HG03469 (cell line): Measurements from ENCODE around the gene PNLIPRP2.

Experiments used
- ATAC-seq: cut with Tn5 transposase; IDR thresholded peaks from one replicate; pipeline ENCODE4 v1.9.1; 2021; ENCODE audit warnings: mild to moderate bottlenecking, moderate library complexity, moderate number of reproducible peaks; ENCODE audit not compliant: unreplicated experiment

Gene PNLIPRP2

GRCh38 chr10:116620423-116621400 is at the start of gene PNLIPRP2:
Gene PNLIPRP2 (plus strand): TSS chr10:116620953.
- no peak for ATAC-seq

DNA sequence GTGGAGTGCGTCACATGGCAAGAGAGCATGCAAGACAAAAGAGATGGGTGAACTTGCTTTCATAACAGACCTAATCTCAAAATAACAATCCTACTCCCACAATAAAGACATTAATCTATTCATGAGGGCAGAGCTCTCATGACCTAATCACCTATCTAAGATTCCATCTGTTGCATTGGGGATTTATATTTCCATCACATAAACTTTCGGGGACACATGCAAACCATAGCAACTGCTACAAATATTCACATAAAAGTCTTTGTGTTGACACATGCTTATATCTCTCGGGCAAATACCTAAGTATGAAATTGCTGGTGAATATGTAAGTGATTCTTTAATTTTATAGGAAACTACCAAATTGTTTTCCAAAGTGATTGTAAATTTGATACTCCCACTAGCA is 46.0 kb upstream of the PNLIPRP2 start:
- ATAC-seq, result no peak

- no peak for ATAC-seq
These were observed 32.7 kb upstream of the PNLIPRP2 start for GRCh38 chr10:116587878-116588591.

- no peak for ATAC-seq
These were observed 31.8 kb upstream of the PNLIPRP2 start for GRCh38 chr10:116588995-116589394.

- ATAC-seq, result no peak
These were observed 30.8 kb upstream of the PNLIPRP2 start for GRCh38 chr10:116589926-116590325.

DNA sequence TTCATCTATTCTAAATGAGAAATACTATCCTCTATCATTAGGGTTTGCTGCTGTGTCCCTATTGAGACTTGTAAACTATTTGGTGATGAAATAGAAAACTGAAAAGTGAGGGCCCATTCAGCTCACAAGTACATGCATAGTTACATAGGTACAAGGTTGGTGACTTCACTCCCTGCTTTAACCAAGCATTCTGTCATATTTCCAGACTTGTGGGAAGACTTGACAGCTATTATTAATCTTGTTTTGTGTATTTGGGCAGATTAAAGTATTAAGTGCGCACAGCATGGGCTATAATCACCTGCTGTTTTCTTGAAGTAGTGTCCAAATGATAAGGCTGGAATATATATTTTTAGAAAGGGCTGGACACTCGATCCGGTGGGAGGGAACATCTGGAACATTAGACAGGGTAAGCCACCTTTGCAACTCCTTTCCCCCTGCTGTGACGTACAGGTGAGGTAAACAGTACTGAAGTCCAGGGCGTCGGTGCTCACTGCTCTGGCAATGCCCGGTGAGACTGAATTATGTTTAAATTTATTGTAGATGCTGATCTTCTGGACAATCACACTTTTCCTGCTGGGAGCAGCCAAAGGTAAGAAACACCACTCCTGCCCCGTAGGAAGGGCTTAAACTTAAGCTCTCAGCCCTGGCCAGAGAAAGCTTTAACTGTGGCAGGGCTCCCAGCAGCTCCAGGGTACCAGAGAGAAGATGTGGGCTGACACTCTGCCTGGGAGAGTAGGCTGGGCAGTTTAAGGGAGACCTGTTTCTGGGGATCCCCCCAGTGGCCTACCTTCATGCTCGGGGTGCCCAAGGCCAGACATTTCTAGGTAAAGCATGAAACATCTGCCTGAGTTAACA is 29.9 kb upstream of the PNLIPRP2 start, which contains the start of gene PNLIPRP1:
Gene PNLIPRP1 (plus strand): TSS at position 370 of the 855 bp plus-strand sequence. CDS start 171 bp downstream, at position 541.
- no peak for ATAC-seq

GRCh38 chr10:116593139-116593740 is 27.5 kb upstream of the PNLIPRP2 start:
- ATAC-seq, result no peak

DNA sequence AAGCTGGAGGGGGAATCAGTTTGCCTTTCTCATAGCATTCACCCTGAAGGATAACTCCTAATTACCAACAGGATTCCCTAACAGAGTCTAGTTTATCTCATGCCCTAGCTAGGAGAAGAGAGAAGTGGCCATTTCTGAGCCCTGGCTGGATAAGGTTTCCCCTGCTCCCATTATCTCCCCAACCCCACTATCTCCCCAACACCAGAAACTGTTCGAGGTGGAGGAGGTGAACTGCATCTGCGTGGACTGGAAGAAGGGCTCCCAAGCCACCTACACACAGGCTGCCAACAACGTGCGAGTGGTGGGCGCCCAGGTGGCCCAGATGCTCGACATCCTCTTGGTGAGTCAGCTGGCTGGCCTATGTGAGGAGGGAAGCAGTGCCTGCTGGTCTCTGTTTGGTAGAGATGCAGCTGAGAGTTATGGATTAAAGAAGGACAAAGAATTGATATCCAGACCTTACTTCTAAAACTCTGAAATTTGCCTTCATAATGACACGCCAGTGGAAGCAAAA is 26.2 kb upstream of the PNLIPRP2 start:
- ATAC-seq, result no peak

DNA sequence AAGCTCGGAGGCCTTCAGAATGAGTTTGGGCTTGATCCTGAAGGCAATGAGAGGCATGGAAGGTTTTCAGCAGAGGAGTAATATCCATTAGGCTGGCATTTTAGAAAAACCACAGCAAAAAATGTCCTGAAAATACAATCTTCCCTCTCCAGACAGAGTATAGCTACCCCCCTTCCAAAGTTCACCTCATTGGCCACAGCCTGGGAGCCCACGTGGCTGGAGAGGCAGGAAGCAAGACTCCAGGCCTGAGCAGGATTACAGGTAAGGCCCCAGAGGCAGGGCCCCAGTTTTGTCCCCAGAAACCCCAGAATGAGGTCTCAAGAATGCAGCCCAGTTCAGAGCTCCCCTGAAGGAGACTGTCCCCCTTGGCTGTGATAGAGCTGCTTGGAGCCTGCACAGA is 24.7 kb upstream of the PNLIPRP2 start:
- no peak for ATAC-seq

DNA sequence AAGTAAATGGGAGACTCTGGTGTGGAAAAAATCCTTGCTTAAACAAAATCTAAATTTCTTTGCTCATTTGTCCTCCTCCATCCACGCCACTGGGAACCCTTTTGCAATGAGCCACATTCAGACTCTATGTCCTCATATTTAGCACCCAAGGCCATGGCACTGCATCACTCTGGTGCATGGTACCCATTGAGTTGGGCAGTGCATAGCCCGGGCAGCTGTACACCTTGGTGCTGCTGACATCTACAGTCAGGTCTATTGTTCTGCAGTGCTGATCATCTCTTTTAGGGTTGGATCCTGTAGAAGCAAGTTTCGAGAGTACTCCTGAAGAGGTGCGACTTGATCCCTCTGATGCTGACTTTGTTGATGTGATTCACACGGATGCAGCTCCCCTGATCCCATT is 23.2 kb upstream of the PNLIPRP2 start:
- ATAC-seq, result no peak

- ATAC-seq, result no peak
These were observed 22.4 kb upstream of the PNLIPRP2 start for GRCh38 chr10:116598329-116598728.

- no peak for ATAC-seq
These were observed 20.8 kb upstream of the PNLIPRP2 start for GRCh38 chr10:116599991-116600390.

DNA sequence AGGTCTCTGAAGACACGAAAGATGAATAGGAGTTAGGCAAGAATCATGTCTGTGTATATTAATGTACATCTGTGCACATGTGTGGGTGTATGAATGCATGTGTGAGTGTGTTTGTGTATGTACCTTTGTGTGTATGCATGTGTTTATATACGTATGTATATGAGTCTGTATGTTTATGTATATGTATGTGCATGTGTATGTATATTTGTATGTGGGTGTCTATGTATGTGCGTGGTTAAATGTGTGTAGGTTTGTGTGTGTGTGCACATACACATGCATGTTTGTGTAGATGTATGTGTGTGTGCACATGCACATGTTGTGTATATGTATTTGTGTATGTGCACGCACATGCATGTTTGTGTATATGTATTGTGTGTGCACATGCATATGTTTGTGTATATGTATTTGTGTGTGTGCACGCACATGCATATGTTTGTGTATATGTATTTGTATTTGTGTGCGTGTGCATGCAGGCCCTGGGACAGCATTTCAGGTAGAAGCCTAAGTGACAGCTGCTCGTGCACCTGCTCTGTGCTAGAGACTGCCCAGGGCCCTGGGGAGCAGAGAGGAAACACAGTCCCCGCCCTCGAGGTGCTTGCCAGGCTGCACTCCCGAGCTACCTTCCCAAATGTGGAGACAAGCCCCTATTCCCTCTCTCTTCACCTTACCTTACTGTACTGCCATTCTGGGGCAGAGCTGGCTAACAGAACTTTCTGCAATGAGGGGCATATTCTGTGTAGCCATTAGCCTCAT is 17.9 kb upstream of the PNLIPRP2 start:
- no peak for ATAC-seq

DNA sequence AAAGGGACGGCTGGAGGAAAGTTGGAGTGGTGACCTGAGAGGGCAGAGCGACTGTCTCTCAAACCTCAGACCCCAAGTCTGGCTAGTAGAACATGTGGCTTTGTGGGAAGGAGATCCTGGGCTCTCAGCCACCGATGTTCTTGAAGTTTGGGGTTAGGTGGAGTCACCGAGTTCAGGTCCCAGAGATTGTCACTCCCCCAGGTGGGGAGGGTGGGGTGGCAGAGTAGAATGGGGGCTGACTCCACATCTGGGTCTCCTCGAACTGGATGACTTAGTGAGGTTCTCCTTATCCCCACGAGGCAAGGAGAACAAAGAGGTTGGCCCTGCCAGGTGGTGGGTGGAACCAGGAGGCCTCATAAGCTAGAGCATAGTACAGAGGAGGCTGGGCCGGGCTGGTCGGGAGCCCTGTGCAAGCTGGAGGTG is 14.7 kb upstream of the PNLIPRP2 start:
- no peak for ATAC-seq

DNA sequence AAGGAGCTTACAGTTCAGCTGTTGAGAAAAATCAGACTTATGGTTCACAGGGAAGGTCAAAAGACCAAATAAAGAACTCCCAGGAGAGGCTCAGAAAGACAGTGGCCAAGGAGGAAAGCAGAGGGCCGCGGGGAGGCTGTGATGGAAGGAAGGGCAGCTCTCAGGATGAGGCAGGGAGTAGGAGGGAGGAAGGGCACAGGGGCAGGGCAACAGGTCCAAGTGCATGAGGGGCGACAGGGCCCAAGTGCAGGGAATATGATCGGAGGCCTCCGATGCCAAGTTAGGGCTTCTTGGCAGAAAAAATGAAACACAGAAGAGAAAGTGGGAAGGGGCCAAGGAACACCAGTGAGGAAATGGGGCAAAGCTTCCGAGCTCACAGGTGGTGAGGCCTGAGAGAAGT is 13.4 kb upstream of the PNLIPRP2 start:
- no peak for ATAC-seq

GRCh38 chr10:116608686-116609594 is 11.8 kb upstream of the PNLIPRP2 start:
- no peak for ATAC-seq

DNA sequence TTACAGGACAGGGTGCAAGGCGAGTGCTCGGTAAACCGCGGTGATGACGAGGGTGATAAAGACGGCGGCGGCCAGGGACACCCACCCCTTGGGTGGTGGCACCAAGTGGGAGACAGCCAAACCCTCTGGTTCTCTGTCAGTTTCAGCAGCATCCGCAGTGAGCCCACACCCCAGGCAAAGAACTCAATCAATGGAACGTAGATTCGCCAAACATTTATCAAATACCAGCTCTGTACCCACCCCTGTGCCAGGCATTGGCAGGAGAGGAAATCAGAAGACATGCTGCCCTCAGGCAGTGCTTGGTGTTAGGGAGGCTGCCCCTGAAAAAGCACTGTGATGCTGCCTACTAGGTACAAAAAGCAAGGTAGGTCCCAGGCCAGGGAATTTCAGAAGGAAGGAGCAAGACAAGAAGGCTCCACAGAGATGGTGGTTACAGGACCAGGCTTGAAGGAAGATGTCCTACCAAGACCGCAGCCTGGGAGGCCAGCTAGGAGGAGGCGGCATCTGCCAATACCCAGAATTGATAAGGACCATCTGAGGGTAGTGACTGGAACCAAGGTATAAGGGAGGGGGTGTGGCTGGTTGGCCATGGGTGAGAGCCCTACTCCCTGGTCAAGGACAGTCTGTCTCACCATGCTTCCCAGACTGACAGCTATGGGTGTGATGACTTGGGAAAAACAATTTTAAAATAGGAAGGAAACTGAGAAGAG is 10.2 kb upstream of the PNLIPRP2 start:
- no peak for ATAC-seq

DNA sequence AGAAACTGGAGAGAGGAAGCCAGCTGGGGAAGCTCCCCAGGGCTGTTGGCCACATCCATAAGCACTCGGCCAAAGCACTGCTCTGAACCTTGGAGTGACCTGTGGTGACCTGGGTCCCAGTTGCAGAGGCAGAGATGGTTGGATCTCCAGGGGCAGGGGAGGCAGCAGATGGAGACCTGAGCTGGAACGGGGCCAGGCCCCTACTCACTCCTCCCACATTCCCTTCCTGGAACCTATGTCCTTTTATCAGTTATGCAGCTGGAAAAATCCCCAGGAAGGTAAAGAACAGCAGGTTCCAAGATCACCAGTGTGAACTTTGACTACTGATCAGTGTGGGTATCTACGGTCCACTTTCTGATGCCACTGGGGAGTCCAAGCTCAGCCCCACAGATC is 9.6 kb upstream of the PNLIPRP2 start:
- ATAC-seq, result no peak
